Retina (tissue), 1 donor: Measurements from ENCODE around the gene KLHL14.

Source experiments
- DNase-seq: peaks from one replicate; pipeline ENCODE4 v3.0.0-alpha.2; 2016

Gene KLHL14

DNA sequence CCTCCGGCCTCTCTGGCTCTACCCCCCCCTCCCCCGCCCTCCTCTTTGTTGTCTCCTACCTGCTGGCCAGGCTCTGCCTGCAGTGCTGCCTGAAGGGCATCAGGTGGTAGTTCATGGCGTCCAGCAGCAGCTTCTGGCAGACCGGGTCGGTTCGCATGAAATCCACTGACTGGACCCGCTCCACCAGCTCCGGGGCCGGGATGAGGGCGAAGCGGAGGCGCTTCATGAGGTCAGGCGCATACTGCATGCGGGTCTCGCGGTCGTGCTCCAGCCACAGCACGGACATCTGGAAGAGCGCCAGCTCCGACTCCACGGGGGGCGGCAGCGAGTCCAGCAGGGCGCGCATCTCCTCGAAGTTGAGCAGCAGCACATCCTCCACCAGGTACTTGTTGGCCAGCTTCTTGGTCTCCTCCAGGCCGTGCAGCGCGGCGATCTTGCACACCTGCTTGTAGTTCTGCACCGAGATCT lies 3.2 kb downstream of the KLHL14 start:
- DNase-seq, result peak; percentile 92

- peak; percentile 76 for DNase-seq
Observed at GRCh38 chr18:32769071-32769585, 3.7 kb downstream of the KLHL14 start.

- peak; percentile 49 for DNase-seq
Observed at GRCh38 chr18:32767400-32767799, 5.4 kb downstream of the KLHL14 start.

DNA sequence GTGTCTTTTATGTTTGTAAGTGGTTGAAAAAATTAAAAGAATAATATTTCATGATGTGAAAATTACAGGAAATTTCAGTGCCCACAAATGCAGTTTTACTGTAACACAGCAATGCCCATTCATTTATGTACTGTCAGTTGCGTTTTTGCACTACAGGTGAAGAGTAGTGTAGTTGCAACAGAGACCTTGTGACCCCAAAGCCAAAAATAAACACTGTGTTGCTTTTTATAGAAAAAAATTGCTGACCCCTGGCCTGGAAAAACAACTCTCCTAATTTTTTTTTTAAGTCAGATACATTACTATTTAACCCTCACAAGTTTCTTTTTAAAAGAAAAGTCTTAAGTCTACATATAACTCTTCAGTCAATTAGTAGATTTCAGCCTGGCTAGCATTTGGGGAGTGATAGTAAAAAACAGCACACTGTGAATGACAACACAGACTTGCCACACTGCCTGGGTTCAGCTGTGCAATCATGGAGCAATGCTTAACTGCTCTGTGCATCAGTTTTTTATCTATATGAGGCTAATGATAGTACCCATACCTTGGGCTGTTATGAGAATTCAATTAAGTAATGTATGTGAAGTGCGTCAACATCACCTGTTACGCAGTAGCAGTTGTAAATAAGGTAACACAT lies 8.1 kb downstream of the KLHL14 start:
- no peak for DNase-seq

DNA sequence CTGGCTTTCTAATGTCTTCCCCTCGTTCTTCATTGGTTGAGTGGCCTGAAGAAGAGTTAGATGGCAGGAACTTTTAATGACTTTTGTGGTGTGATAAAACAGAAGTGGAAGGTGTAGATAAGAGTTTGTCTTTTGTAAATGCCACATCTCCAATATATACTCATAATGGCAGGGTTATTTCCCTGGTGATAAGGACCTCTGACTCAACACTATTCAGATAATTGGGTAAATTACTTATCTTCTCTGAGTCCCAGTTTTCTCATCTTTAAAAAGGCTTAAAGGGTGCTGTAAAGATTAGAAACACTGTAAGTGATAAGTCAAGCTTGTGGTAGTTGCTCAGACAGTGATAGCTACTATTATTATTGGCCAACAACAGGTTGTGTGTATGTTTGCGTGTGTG lies 9.5 kb downstream of the KLHL14 start:
- no peak for DNase-seq

- DNase-seq, result no peak
Observed at GRCh38 chr18:32761231-32761630, 11.6 kb downstream of the KLHL14 start.

DNA sequence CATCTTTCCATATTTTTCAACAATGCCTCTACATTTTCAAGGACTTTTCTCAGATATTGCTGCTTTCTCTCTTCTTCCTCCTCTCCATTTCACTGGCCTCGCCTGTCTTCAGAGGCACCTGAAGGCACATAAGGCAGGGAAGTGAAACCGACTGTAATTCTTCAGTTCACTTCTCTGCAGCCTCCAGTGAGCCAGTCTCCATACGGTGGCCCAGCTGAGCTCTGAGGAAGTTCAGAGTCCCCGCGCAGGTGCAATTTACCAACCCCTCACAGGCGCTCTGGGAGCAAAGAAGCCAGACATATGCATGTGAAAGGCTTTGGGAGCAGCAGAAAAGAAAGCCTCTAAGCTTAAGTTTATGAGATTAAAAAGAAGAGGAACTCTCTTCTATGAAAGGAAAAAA lies 12.4 kb downstream of the KLHL14 start:
- DNase-seq, result peak; percentile 27

DNA sequence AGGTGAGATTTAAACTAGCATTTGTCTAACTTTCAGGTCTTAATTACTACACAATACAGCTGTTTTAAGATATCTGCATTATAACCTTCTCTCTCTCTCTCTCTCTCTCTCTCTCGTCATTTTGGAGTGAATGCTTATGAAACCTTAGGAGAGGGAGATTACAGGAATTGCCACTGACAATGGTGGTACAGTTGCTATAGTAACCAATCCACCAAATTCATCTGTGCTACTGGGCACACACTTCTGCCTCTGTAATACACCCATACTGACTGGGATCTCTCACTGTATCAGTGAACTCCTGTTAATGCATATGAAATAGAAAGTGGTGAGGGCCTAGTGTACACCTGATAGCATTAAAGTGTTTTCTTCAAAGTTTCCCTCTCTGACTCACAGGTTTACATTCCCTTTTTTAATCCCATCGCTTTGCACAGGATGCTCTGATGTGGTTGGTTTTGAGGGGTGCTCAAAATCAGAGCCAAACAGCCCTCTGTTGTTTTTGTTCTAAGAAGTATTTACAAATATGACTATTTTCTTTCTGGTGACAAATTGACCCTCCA lies 13.1 kb downstream of the KLHL14 start:
- no peak for DNase-seq

GRCh38 chr18:32754508-32755263 lies 18.1 kb downstream of the KLHL14 start:
- no peak for DNase-seq

- peak; percentile 37 for DNase-seq
Observed at GRCh38 chr18:32753656-32754260, 19.1 kb downstream of the KLHL14 start.

DNA sequence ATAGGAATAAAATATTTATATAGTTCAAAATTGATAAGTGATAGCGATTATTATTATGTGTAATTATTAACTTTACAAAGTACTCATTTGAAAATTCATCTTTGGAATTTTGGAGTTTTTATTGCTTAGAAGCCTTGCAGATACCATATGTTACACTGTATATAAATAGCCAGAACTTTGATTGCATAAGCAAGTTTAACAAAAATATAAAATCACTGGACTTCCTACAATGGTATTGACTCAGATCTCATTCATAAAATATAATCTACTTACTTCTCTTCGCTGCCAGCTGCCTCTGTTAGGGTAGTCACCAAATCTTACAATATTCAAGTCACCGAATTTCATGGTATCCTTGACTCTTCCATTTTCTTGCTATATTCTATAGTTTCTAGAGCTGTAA lies 22.5 kb downstream of the KLHL14 start:
- no peak for DNase-seq

DNA sequence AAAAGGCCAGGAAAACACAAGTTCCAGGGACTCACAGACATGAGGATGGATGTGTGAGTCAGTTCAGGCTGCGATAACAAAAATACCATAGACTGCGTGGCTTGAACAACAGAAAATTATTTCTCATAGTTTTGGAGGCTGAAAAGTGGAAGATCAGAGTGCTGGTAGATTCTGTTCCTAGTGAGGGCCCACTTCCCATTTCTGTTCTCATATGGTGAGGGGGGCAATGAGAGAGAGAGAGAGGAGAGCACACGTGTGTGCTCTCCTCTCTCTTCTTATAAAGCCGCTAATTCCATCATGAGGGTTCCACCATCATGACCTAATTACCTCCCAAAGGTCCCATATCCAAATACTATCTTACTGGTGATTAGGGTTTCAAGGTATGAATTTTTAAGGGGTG lies 23.0 kb downstream of the KLHL14 start:
- DNase-seq, result no peak

GRCh38 chr18:32742579-32742978 lies 30.2 kb downstream of the KLHL14 start:
- DNase-seq, result peak; percentile 69

GRCh38 chr18:32735781-32736180 lies 37.0 kb downstream of the KLHL14 start:
- no peak for DNase-seq

DNA sequence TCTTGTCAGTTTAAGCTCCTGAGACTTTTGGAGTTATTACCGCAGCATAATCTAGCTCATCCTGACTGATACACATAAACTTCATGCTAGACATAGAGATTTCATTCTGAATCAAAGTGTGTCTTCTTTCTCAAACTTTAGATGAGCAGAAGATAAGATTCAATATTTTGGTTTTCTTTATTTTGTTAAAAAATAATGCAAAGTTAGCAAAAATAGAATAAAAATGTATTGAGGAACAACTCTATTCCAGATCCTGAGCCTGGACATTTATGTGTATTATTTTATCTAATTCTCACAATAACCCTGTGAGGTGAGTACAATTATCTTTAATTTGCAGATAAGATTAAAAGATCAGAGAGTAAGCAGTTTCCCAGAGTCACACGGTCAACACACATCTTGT lies 38.4 kb downstream of the KLHL14 start:
- no peak for DNase-seq

- DNase-seq, result no peak
Observed at GRCh38 chr18:32732165-32732564, 40.7 kb downstream of the KLHL14 start.

DNA sequence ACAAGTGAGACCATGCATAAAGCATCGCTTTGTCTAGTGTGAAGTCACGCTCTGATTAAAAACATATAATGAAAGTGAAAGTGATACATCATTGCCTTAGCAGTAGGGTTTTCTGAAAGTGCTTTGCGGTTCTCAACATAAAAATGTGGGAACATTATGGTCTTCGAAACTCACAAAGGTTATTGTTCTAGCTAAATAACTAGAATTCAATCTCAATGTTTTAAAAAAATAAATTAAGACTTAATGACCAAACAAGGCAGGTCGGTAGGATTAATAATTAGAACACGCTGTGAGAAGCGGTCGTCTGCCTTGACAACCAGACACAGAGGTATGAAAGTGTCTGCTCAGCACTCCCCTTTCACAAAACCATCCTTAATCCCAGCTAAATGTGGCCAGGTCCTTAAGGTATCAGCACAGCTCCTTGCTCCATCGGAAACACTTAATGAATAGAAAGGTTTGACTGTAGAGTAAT lies 42.2 kb downstream of the KLHL14 start:
- peak; percentile 34 for DNase-seq

DNA sequence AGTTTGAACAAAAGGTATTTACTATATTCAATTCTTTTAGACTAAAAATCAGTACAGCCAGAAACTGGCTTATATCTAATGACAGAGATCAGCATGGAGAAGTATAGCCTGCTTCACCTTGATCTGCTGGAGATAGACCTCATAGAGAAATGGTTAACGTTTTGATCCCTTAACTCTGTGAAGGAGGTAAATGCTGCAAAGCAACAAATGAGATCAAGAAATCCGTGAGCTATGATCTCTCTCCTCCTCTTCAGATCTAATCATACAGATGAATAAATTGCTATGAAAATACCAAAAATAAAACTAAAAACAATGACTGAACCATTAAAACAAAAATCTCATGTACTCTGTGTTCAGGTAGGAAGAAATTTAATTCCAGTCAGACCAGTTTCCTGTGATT lies 42.8 kb downstream of the KLHL14 start:
- no peak for DNase-seq

- no peak for DNase-seq
Observed at GRCh38 chr18:32724071-32724749, 48.6 kb downstream of the KLHL14 start.

DNA sequence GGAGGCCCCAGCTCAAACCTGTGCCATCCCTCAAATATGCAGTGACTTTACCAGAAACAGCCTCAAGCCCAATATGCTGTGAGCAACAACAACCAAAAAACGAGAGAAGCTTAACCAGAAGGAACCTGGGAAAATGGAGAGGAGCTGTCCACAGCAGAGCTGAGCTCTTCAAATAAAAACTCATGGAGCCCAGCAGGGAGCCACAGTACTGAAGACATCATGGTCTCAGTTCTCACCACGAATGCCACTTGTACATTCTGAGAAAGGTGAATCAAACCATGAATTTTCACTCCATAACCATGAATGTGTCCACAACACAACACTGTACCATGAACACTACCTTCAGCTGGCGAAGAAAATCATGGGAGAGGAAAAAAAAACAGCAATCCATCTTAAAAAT lies 50.5 kb downstream of the KLHL14 start:
- DNase-seq, result no peak

- no peak for DNase-seq
Observed at GRCh38 chr18:32717126-32717525, 55.7 kb downstream of the KLHL14 start.

DNA sequence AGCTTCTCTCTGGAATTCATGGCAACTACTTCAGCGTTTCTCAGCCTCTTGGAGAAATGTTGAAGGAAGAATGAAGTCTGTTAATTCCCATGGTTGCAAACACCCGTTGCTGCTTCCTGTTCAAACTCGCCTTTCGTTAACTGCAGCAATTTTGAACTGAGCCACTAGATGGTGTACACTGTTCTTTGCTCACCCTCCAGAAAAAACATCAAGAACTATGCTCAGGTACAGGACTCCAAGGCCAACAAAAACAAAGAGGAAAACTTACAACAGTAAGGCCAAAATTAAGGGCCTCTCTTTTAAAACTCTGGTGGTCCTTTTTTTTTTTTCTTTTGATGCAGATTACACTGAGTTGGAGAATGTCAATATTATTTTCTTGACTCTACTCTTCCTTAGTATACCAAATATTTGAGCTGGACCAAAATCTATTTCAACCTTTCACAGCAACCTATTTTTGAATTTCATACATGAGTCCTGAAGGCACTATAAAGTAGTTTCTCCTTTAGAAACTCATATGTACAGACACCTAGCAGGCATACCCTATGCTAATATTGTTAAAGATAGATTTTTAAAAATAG lies 58.2 kb downstream of the KLHL14 start:
- DNase-seq, result peak; percentile 82
